HG03108 (cell line): Measurements from ENCODE around the gene CREB5.
"Not testable (repeated sequence)": the region's sequence is repeated elsewhere in the genome, so short reads cannot be mapped to it uniquely, and the experiment has no call there.

Experiments used
- ATAC-seq: cut with Tn5 transposase; IDR thresholded peaks from one replicate; pipeline ENCODE4 v1.9.1; 2021; ENCODE audit warnings: moderate library complexity; ENCODE audit not compliant: unreplicated experiment

Gene CREB5

DNA sequence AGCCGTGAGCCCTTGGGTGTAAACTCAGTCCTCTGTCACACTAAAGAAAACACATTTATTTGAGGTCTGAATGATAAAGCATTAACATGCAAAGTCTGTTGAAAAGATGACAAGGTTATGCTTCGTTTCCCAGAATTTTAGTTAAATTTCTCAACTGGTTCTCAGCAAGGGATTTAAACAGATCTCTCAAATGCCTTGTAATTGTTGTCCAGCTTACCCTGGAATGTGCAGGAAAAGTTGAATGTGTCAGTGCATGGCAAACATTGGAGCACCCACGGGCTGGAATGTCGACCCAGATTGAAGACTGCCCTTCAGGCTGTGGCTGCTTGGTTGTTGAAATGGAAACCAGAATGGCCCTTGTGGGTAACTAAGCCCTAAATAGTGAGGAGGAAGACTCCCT is 354.0 kb downstream of the CREB5 start:
- no peak for ATAC-seq

DNA sequence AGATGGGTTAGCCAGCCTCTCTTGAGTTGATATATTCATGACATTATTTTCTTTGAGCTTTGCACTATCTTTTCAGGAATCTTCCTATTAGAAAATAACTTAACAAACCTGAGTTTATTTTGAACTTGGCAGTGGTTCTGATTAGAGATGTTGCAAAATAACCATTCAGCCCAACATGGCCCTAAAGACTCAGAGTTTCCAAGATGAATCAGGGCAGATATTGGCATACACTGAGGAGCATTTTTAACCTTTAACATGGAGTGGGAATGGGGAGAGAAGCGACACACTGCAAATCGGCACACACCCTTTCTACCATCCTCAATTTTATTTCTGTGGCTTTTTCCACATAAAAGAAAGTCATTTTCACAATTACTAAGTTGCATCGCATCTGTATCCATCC is 355.0 kb downstream of the CREB5 start:
- no peak for ATAC-seq

DNA sequence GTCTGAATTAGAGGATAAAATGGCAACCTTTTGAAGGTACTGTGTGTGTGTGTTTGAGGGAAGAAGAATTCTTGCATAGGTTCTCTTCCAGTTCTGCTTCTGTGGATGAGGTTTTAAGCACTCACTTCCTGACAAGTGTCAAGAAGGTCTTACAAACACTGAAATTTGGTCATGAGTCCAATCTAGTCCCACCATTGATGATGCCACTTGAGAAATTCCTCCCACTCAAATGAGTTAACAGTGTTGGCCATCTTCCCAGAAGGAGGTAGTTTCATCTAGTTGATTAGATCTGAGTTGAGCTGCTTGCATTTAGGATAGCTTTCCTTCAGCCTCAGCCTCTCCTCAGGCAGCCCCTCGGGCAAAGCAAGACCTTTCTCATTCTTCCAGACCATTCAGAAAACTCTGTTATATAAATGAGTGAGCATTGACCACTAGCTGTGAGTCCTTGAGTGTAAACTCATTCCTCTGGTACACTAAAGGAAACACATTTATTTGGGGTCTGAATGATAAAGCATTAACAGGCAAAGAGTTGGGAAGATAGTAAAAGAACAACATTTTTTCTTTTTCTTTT is 356.3 kb downstream of the CREB5 start:
- no peak for ATAC-seq

DNA sequence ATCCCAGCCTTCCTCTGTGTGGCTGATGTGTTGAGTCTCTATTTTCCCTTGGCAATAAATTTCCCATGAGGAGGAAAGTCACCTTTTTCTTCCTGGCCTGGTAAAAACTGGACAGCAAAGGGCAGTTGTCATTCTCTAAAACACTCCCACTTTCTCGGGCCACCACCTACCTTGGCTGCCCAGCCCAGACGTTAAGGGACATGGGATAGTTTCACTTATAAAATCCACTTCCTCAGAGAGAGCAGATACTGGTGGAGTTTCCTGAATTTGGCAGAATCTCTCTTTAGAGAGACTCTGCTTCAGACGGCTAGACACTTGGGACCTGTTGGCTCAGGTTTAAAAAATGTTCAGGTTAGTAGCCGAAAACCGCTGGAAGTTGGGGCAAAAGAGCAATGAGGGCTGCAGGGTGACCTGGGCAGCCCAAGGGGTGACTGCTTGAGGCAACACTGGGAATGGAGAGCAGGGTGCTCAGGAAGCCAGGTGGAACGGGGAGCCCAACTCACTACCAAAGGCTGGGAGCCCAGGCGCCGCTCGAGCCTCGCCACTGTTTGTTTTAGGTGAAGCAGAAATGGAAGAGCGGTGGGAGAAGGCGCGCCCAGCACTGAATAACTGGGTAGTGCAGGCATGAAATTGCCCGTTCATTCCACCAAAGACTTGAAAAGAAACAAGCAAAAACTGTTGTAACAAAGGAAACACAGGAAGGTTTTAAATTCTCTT is 359.7 kb downstream of the CREB5 start:
- no peak for ATAC-seq

DNA sequence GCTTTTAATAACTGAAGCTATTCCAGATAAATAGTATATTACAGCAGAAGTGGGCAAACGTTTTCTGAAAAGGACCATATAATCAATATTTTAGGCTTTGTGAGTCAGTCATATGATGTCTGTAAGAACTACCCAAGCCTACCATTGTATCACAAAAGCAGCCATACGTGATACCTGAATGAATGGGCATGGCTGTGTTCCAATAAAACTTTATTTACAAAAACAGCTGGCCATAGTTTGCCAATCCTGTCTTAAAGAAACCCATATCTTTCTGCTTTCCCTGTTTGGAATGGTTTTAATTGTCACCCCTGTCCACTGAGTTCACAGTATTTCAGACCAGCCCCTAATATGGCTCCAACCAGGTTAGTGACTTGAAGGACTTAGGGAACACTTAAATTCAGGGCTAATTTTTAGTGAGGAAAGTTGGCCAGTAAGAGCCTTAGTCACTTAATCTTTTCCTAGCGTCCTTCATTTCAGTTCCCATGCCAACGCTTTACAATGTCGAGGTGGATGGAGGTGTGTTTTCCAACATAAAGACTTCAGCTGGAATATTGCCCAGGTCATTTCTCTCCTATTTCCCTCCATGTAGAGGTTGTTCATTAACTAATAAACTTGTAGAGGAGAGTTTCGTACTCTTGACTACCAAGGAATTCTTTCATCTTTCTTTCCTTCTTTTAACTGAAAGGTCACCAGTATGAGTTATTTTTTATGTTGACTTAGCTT is 361.3 kb downstream of the CREB5 start:
- ATAC-seq, result no peak

DNA sequence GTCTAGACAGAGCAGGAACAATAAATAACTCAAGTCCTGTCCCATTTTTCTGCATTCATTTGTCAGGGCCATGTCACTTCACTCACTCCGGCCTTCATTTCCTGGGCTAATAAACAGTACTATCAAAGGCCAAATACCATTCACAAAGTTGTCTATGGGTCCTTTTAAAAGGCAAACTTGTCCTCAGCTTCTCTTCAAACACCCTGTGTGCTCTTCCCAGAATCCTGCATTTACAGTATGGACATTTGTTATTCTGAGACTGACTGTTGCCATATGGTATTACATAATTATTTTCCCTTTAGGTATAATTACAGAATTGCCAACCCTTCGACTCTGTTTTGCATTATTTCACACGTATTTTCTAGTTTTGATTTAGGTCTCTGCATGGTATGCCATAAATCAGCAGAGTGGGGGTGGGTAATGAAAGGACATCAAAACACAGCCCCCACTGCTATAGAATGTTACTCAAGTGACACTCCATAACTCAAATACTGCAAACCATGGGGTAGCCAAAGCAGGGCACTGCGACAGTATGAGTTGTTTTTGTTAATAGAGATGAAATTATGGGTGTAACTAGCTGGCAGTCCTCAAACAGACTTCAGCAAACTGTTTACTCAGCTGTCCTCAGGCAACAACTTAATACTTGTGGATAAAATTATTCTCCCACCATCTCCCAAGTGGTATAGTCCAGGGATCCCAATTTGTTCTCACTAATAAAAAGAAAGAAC is 362.1 kb downstream of the CREB5 start:
- ATAC-seq, result no peak

DNA sequence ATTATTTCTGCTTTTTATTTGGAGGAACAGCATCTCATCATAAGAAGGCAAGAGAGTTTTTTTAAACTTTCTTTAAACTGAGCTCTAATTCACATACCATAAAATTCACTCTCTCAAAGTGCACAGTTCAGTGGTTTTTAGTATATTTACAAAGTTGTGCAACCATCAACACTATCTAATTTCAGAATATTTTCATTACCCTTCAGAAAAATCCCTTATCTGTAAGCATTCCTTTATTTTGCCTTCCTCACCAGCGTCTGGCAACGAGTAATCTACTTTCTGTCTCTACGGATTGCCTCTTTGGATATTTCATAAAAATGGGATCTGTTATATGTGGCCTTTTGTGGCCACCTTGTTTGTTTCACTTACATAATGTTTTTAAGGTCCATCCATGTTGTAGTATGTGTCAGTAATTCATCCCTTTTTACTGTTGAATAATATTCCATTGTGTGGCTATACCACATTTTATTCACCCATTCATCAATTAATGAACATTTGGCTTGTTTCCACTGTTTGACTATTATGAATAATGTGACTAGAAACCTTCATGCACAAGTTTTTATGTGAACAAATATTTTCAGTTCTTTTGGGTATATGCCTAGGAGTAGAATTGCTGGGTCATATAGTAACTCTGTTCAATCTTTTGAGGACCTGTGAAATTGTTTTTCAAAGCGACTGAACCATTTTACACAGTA is 364.3 kb downstream of the CREB5 start:
- no peak for ATAC-seq

DNA sequence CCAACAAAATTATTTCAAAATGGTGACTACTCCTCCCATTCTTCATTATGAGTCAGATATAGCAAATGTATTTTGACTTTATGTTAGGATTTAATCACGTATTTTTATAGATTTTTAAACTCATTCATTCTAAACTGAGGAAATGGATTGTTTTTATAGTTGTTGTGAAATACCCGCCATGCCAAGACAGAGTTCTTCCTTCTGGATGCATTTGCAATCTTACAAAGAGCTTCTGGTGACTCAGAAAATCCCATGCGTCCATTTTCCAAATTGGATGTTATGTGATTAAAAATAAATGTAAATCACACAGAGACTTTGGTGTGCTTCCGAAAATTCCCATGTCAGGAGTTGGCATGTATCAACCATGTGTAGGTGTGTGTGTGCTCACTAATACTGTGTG is 366.5 kb downstream of the CREB5 start:
- ATAC-seq, result no peak

DNA sequence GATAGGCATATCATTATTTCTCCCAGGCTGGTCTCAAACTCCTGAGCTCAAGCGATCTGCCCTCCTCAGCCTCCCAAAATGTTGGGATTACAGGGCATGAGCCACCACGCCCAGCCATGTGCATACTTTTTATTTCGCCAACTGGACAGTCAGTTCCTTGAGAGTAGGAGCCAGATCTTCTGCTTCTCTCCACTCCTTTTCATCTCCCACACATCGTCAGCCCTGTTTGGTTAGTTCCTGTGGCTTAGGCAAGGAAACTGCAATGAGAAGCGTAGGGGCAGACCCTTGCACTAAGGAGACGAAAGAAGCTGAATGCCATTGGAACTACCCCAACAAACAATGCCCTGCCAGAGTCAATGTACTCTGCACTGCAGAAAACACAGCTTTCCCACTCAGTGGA is 367.6 kb downstream of the CREB5 start:
- ATAC-seq, result no peak

DNA sequence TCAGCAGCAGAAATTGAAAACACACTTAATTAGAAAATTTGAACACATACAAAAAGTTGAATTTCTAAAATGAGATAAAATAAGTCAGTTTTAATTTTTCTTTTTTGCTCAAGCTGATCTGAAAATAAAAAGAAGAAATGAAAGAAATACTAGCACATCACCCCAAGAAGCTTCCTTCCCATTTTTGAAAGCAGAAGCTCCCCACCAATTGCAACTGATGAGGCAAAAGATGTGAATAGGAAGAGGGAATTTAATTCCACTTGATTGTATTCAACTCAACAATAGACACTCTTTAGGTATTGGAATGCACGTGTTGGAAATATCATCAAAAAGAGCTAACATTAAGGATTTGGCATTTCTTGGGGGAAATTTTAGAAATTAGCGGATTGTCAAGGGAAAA is 370.0 kb downstream of the CREB5 start:
- no peak for ATAC-seq

DNA sequence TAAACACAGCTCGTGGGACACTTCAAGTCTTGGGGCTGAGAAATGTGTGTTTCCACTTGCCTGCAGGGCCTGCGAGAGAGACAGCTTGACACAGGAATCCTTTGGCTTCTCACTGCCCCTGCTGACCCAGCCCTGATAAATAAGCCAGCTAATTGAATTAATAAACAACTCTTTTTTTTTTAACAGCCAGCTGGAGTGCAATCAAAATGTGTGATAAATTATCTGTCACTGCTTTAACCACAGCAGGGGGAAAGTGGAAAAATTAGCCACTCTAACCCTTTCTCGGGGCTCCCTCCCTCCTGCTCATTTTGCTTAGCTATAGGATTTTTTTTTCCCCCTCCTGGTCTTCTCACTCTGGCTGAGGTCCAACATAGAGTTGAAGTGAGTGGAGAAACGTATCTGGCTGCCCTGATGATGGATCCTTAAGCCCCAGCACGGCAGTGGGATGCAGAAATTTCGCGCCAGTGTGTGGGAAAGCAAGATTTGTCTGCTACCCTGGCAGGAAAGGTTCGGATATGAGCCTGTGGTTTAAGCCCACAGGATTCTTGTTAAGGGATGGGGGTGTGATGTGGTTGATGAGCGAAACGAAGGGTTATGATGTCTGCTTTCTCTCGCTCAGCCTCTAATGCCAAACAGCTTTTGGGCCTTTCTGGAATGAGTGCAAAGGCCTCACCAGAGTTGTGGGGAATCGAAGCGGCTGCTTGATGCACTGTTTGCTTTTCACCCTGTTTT is 372.0 kb downstream of the CREB5 start:
- no peak for ATAC-seq

DNA sequence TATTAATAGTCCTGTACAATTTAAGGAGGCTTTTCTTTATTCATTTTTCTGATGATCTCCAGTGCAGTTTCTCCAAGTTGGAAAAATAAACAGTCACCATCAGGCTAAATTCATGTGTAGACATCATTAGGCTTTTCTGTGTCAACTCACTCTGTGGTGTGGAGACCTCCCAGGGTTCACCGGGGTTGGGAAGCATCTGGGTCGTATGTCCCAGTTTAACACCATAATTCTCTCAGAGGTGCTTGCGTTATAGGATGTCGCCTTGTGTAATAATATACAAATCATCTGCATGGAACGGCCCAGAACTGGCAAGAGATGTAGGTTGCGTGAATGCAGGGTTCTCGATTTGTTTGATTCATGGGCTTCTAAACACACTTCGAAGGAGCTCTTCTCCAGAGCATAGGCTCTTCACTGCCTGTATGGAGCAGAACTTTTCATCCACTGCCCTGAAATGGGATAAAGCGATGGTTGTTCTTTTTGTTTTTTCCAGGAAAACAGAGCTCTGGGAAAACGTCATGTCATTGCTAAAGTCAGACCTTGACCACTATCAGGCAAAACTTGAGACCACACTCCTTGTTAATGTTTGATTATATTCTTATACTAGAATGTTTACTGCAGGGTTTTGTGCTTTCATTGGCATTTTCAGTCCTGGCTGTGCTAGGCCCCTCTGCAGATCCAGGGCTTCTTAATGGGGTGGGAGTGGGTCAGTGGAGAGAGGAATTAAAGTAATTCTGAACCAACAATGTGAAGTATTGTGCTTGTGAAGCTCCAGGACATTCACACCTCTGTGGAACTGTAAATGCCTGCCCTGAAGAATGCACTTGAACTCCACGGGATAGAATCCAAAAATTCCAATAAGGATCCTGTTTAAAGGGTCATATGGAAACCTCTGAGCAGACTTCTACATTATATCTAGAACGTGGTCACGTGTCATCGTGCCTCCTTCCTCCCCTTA is 373.0 kb downstream of the CREB5 start:
- ATAC-seq, result no peak

DNA sequence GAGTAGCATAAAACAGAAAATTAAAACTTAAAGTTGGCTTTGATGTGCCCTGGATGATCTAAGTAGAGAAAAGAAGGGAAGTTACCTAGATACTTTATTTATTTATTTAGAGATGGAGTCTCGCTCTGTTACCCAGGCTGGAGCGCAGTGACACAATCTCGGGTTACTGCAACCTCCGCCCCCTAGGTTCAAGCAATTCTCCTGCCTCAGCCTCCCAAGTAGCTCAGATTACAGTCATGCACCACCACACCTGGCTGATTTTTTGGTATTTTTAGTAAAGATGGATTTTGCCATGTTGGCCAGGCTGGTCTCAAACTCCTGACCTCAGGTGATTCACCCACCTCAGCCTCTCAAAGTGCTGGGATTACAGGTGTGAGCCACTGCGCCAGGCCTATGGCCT is 373.8 kb downstream of the CREB5 start:
- ATAC-seq, result not testable (repeated sequence)

DNA sequence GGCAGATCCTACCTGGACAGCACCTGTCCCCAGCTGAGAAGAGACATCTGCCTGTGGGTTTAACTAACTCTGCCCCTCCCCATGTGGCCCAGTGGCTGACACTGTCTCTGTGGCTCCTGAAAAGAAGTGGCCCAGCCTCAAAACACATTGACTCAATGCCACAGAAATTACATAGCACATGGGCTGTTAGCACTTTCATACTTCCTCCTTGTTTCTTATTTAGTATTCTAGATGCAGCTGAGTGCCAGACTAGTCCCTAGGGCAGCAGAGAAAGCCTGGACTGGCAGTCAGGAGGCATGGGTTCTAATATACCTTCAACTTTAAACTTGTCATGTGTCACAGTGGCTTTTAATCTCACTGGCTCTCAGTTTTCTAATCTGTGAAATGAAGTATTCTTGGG is 374.8 kb downstream of the CREB5 start:
- no peak for ATAC-seq

DNA sequence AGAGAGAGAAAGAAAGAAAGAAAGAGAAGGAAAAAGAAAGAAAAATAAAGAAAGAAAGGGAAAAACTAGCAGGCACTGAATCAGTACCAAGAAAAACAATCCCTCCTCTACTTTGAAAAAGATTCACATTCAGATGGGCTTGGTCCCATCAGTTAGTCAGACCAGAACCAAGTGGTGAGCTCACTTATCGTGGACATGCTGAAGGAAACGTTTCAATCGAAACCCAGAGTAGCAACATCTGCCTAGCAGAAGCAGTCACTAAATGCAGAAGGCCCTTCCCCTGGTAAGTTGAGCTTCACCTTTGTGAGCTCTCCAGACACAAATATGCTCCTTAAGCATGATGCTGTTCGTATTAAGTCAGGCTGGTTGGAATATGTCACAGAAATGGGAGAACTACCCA is 378.1 kb downstream of the CREB5 start:
- ATAC-seq, result no peak

DNA sequence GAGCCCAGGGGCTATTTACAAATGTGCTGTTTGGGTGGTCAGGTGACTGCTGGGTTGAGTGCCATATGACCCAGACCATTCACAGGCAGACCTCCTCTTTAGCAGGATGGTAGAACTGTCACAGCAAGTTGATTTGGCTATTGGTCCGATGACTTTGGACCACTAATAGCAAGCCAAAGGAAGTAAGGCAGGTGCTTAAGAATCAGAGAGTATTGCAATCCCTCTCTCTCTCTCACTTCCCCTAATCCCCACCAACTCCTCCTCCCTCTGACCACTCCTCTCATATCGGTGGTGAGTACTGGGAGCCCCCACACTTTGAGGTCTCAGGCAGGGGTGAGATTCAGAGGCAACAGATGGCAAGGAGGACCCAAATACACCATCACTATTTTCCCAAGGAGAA is 380.5 kb downstream of the CREB5 start:
- ATAC-seq, result no peak

DNA sequence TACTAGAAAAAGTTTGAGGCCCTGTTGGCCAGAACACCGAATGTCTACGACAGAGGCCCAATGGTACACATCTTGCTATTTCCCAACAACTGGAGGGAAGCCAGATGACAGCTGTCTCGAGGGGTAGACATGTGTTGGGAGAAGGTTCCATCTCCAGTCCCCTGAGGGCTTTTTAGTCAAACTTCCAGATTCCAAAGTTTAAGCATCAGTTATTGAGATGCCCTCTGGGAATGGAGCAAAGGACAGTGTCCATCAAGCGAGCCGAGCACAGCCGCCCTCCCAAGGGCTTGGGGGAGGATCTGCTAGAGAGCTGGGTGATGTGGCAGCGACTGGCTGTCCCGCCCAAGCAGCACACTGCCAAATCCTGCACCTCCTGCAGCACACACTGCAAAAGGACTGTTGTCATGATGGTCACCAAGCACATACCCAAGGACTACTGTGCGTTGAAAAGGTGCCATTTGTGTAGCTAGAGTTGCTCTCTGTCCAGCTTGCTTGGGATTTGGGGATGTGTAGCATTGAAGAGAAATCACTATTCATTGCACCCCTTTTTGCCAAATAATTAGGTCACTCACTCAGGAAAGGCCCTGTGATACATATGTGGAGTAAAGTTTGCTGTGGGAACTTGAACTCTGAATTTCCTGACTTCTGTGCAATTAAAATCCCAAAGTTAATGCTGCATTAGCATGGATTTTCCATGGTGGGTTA is 381.2 kb downstream of the CREB5 start:
- ATAC-seq, result no peak

DNA sequence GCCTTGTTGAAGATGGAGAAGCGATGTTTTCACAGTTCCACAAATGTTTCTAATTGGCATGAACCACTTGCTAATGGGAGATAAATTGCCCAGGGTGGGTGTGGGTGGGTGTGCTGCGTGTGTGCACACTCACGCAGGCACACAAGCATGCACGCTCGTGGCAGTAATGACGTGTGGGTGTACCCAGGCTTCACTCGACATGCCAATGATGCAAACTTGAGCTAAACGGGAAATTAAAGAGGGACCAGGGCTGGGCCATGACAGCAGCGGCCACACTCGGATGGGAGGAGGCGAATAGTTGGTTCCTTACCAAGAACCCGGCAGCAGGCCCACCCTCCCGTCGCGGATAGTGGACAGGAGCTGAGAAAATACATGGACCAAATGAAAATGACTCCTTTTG is 386.0 kb downstream of the CREB5 start:
- no peak for ATAC-seq

DNA sequence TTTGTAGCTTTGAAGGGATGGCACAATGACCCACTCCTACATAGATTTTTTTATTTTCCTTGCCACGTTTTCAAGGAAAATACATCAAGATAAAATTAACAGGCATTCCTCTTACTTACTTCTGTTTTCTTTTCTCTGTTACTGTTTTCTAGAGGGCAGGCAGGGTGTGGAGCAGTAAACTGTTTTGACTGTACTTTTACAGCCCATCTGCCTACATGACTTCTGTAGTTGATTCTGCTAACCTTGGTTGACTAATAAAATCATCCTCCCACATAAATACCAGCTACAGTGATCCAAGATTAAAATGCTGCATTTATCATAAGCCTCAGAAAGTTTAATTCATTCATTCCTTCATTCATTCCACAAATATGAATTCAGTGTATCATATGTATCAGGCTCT is 387.3 kb downstream of the CREB5 start:
- ATAC-seq, result no peak
